Right lobe of liver (tissue), 6 donors: ENCODE results near the gene FOXM1. TPM values are rescaled to one million over a fixed set of nuclear protein-coding genes. Genes with fewer than 3 reads are reported as not detected.

Experiments
- ATAC-seq, 4 donors: fragments of 200-7000 bp; cut with Tn5 transposase; one replicate each; pipeline ENCODE4 v1.9.1; 2020; ENCODE audit warnings: mild to moderate bottlenecking in 4 of 4, moderate library complexity in 4 of 4
- DNase-seq, 3 donors: peaks; one replicate each; pipeline ENCODE4 v3.0.0-alpha.2; 2020
- H3K27ac ChIP-seq, 3 donors: fragments of 200-600 bp; one replicate each; pipeline ENCODE4 v1.8.0; 2022
- H3K27me3 ChIP-seq, 2 donors: fragments of 200-600 bp; one replicate each; pipeline ENCODE4 v1.8.0; 2022
- H3K36me3 ChIP-seq, 4 donors: fragments of 200-600 bp; sonication (generic) in 1 of 4; one replicate each; pipeline versions ENCODE4 v1.5.1 to v1.8.0; 2017 to 2022; ENCODE audit warnings: control low read depth in 1 of 4
- H3K4me1 ChIP-seq, 4 donors: fragments of 200-600 bp; sonication (generic) in 1 of 4; one replicate each; pipeline versions ENCODE4 v1.5.1 to v1.8.0; 2017 to 2022; ENCODE audit warnings: control low read depth in 1 of 4
- H3K4me3 ChIP-seq, 3 donors: fragments of 200-600 bp; one replicate each; pipeline ENCODE4 v1.8.0; 2022
- H3K9me3 ChIP-seq, 4 donors: fragments of 200-600 bp; sonication (generic) in 1 of 4; one replicate each; pipeline versions ENCODE4 v1.5.1 to v1.8.0; 2017 to 2022; ENCODE audit warnings: control low read depth in 1 of 4
- CTCF ChIP-seq, 4 donors: fragments of 200-600 bp in 3 of 4; fragments of 450-650 bp in 1 of 4; IDR thresholded peaks; one replicate each; pipeline versions ENCODE4 v1.5.1 to v1.8.0; 2016 to 2022; ENCODE audit warnings: antibody characterized with exemption in 4 of 4, mild to moderate bottlenecking in 2 of 4
- POLR2A ChIP-seq: fragments of 450-650 bp; IDR thresholded peaks from one replicate; pipeline ENCODE4 v1.6.1; 2017; ENCODE audit warnings: antibody characterized with exemption, mild to moderate bottlenecking
- WGBS: methylation state at CpG from one replicate; pipeline ENCODE4 v1.1.6; 2018; ENCODE audit warnings: low coverage, low lambda C conversion rate; ENCODE audit not compliant: insufficient coverage; ENCODE audit errors: missing lambda C conversion rate; 5-methylcytosine and 5-hydroxymethylcytosine counted together
- intact Hi-C, 2 donors: fragments of 100-400 bp; cut with DNase I; formaldehyde crosslinking; loops; one replicate each; pipeline versions ENCODE4 v1.11.2 to v1.14.1; 2022
- total RNA-seq, 6 experiments: library from RNA; depleted of rRNA in 2 of 6; stranded (reverse); fragments of >200 nt in 2 of 6; fragmentation: NEBNext Ultra II Directional in 3 of 6; extraction: Animal tissue kit (Norgen Biotek cat#: 25700) in 3 of 6; gene quantifications; one replicate each; pipeline versions ENCODE4 v1.1.0 to v1.2.4, GENCODE V29; 2016 to 2023
- donor health status: DM: no; HTN: yes; CAD: no.
- donor health status: DM: no; HTN: no; CAD: no.
- donor health status: DM: no; HTN: no; CAD: no.
- donor health status: DM: no; HTN: yes; CAD: no.
- donor health status: DM: no; HTN: yes; CAD: no.

The FOXM1 gene
- total RNA-seq, 6 experiments from 2014 or later, result 0.24 to 2.6 (median 1.8) TPM

- no peak within 1 kb of the TSS for H3K27ac ChIP-seq
- intact Hi-C loops, result loop anchor here in 1 of 2 donors (10.0 kb wide), 1 partner anchor 88 kb away; no protein-coding TSS in a partner anchor
- ATAC-seq (no peak), DNase-seq (no peak)
- H3K27me3 ChIP-seq, result no peaks in the 10 kb centered on the region
- WGBS, result 100% methylated on average over 1 of the region's 3 CpGs
- H3K4me3 ChIP-seq, result no peak within 1 kb of the TSS
- H3K36me3 ChIP-seq, result no peaks in the 10 kb centered on the region
- TF ChIP-seq POLR2A (no peak), CTCF (IDR thresholded peaks at IDR 0.05) (no peak)
- H3K9me3 ChIP-seq, result no peaks in the 10 kb centered on the region
- no peaks in the 10 kb centered on the region for H3K4me1 ChIP-seq
Measured at GRCh38 chr12:2857021-2857431, 19.9 kb downstream of the FOXM1 start, which contains the start of gene TEX52. TEX52 (minus strand) TSS chr12:2857039; CDS start chr12:2857026, 13 bp downstream.

DNA sequence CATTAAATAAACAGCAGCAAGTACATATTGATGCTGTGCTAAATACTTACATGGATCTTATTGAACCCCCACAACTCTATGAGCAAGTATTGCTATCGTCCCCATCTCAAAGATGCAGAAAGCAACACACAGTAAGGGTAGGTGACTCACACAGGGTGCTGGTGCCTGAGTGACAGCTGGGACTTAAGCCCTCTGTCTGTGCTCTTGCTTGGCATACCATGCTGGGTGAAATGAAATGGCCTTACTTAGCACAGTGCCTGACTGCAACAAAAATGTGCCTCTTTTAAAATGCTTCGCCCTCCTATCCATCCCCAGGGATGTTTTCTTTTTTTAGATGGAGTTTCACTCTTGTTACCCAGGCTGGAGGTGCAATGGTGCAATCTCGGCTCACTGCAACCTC lies 20.9 kb downstream of the FOXM1 start:
- no peak overlapping the region for H3K27ac ChIP-seq
- no peaks in the 10 kb centered on the region for H3K36me3 ChIP-seq
- intact Hi-C loops, result loop anchor here in 1 of 2 donors (10.0 kb wide), 1 partner anchor 89 kb away; no protein-coding TSS in a partner anchor
- WGBS, result 94% methylated on average over 2 of the region's 3 CpGs
- H3K4me1 ChIP-seq, result no peaks in the 10 kb centered on the region
- H3K4me3 ChIP-seq, result no peak overlapping the region
- DNase-seq, result no peak
- H3K27me3 ChIP-seq, result no peaks in the 10 kb centered on the region
- no peak for ATAC-seq
- no peaks in the 10 kb centered on the region for H3K9me3 ChIP-seq
- no peak for TF ChIP-seq CTCF (IDR thresholded peaks at IDR 0.05)
- TF ChIP-seq POLR2A, result no peak

DNA sequence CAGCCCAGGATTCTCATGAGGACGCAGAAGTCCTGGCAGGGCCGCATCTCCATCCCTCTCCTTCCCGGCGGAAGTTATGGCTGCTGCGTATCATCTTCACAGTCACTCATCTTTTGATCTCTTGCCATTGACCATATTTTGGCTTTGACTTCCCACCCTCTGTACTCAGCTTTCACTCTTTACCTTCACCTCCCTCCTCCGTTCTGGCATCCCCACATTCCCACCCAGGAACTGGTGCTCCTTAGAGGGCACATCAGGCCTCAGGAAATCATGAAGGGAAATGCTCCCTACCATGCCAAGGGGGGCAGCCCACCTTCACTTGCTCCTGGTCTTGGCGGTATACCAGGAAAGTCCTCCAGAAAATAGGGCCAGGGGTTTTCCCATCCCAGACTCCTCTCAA lies 21.4 kb downstream of the FOXM1 start:
- intact Hi-C loops, result loop anchor here in 1 of 2 donors (10.0 kb wide), 1 partner anchor 89 kb away; no protein-coding TSS in a partner anchor
- Histone ChIP-seq H3K36me3 (no peaks in the 10 kb centered on the region), H3K27me3 (no peaks in the 10 kb centered on the region), H3K4me1 (no peaks in the 10 kb centered on the region), H3K27ac (no peak overlapping the region), H3K9me3 (no peaks in the 10 kb centered on the region), H3K4me3 (no peak overlapping the region)
- DNase-seq (no peak), ATAC-seq (no peak)
- TF ChIP-seq POLR2A (no peak), CTCF (IDR thresholded peaks at IDR 0.05) (no peak)
- WGBS, result 78% methylated on average over 5 of the region's 7 CpGs

DNA sequence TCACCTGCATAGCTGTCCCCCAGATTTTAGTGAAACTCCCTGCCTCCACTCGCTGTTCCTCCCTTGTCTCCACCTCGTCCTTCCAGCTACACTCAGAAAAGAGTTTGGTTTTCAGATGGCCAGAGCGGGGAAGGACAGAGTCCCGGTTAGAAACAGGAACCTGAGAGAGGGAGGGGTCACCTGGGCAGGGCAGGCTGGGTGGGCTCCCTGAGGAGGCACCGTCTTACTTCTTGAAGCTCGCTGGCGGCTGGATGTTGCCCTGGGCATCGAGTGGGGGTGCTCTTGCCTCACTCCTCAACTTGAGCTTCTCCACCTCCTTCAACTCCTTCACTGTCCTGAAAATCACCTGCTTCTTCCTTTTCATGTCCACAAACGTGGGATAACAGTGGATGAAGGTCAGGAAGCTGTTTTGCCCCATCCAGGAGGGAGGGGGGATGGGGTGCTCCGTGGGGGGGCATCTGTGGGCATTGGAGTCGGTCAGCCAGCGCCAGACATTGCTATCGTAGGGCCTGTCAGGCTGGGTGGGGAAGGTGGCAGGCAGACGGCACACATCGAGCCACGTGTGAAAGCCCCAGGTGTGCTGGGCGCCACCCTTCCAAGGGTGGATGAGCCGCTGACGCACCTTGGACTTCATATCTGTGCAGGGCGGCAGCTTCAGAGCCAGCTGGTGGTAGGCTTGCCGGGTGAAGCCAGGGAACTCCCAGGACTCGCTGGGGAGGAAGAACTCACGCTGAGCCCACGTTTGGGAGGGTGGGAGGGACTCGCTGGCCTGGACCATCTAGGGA lies 22.1 kb downstream of the FOXM1 start:
- intact Hi-C loops, result loop anchor here in 1 of 2 donors (10.0 kb wide), 1 partner anchor 90 kb away; no protein-coding TSS in a partner anchor
- no peak for DNase-seq
- ATAC-seq, result no peak
- H3K36me3 ChIP-seq, result no peaks in the 10 kb centered on the region
- H3K27ac ChIP-seq, result no peak overlapping the region
- H3K4me3 ChIP-seq, result no peak overlapping the region
- WGBS, result 92% methylated on average over 2 of the region's 25 CpGs
- TF ChIP-seq CTCF (IDR thresholded peaks at IDR 0.05), result no peak
- TF ChIP-seq POLR2A, result no peak
- peaks cover 0 to 3% (median 0%) of the 10 kb centered on the region in 4 donors for H3K4me1 ChIP-seq
- no peaks in the 10 kb centered on the region for H3K9me3 ChIP-seq
- H3K27me3 ChIP-seq, result no peaks in the 10 kb centered on the region
